Heart right ventricle (tissue), 16 donors: ENCODE results near the gene KCNT2. TPM values are rescaled to one million over a fixed set of nuclear protein-coding genes. Genes with fewer than 3 reads are reported as not detected.

Source experiments
- ATAC-seq, 8 donors: fragments of 200-7000 bp; cut with Tn5 transposase; one replicate each; pipeline ENCODE4 v1.9.1; 2020; ENCODE audit warnings: mild to moderate bottlenecking in 8 of 8, moderate library complexity in 8 of 8, moderate number of reproducible peaks in 1 of 8
- DNase-seq, 2 donors: peaks; one replicate each; pipeline ENCODE4 v3.0.0-alpha.2; 2020
- H3K27ac ChIP-seq, 10 donors: fragments of 200-600 bp; sonication (generic) in 2 of 10; one replicate each; pipeline versions ENCODE4 v1.5.0 to v1.8.0; 2020 to 2022; ENCODE audit warnings: mild to moderate bottlenecking in 3 of 10
- H3K27me3 ChIP-seq, 7 donors: fragments of 200-600 bp; one replicate each; pipeline ENCODE4 v1.8.0; 2021 to 2022; ENCODE audit warnings: mild to moderate bottlenecking in 2 of 7
- H3K36me3 ChIP-seq, 9 donors: fragments of 200-600 bp; sonication (generic) in 1 of 9; one replicate each; pipeline versions ENCODE4 v1.5.0 to v1.8.0; 2020 to 2022; ENCODE audit warnings: mild to moderate bottlenecking in 2 of 9
- H3K4me1 ChIP-seq, 9 donors: fragments of 200-600 bp; sonication (generic) in 1 of 9; one replicate each; pipeline versions ENCODE4 v1.5.0 to v1.8.0; 2020 to 2022; ENCODE audit warnings: mild to moderate bottlenecking in 4 of 9
- H3K4me3 ChIP-seq, 10 donors: fragments of 200-600 bp; sonication (generic) in 2 of 10; one replicate each; pipeline versions ENCODE4 v1.5.0 to v1.8.0; 2020 to 2022; ENCODE audit warnings: mild to moderate bottlenecking in 7 of 10, moderate library complexity in 2 of 10
- H3K9me3 ChIP-seq, 11 donors: fragments of 200-600 bp in 10 of 11; sonication (generic) in 2 of 11; one replicate each; pipeline versions ENCODE4 v1.5.0 to v1.8.0; 2013 to 2022; ENCODE audit warnings: mild to moderate bottlenecking in 2 of 11, control low read depth in 1 of 11, moderate library complexity in 1 of 11
- whole genome bisulfite sequencing, 2 donors: extraction: QIAGEN DNeasy Blood & Tissue Kit; methylation state at CpG; one replicate each; pipeline ENCODE4 v1.1.7; 2013; ENCODE audit warnings: inconsistent platforms in 1 of 2; 5-methylcytosine and 5-hydroxymethylcytosine counted together
- intact Hi-C, 10 donors: fragments of 100-400 bp; cut with DNase I; formaldehyde crosslinking; loops; one replicate each; pipeline versions ENCODE4 v1.11.1 to v1.14.2; 2022
- polyA plus RNA-seq, 2 donors: library from polyadenylated mRNA; stranded (reverse); fragments of 200-250 nt; gene quantifications; one replicate each; pipeline ENCODE4 v1.2.3, GENCODE V29; 2013
- total RNA-seq, 10 donors: library from RNA; stranded (reverse); fragmentation: NEBNext Ultra II Directional in 3 of 10; extraction: Animal tissue kit (Norgen Biotek cat#: 25700) in 3 of 10; gene quantifications; one replicate each; pipeline versions ENCODE4 v1.2.1 to v1.2.4, GENCODE V29; 2021 to 2023
- TF ChIP-seq, protein P1 (sequence below), 9 donors: fragments of 200-600 bp; sonication (generic) in 2 of 9; IDR thresholded peaks; one replicate each; pipeline versions ENCODE4 v1.5.0 to v1.8.0; 2021 to 2022; ENCODE audit warnings: antibody characterized with exemption in 9 of 9, mild to moderate bottlenecking in 5 of 9, moderate library complexity in 1 of 9
- donor health status: Arrhythmogenic right ventricular cardiomyopathy.
- donor health status: ischemic (EF 13 %, LVEDD 7.1; RV severe dilation, severe dysfunction).
- donor health status: healthy with polysubstance abuse.
- donor health status: DM: no; HTN: yes; CAD: no.
- donor health status: DM: no; HTN: no; CAD: no.
- donor health status: ischemic (EF 25% LVEDD 6.9; RV normal size, moderate dysfunction).
- donor health status: ischemic (EF 25% LVEDD 5.7; RV mildly dilated, moderate dysfunction).
- donor health status: healthy.
- donor health status: DM: yes; HTN: yes; CAD: no.
- donor health status: Ischemic cardiomyopathy.
- donor health status: ischemic (EF 35%, LVEDD 5.7; RV mildly dilated, moderate dysfunction).
- donor health status: nonischemic (EF 11% LVEDD 7.7; RV severe dilation, severe dysfunction).
- donor health status: DM: yes; HTN: yes; CAD: no.
- donor health status: PGD.
- donor health status: ischemic (EF 29% LVEDD 5.4; RV normal size, mild dysfunction).
- donor health status: nonischemic (EF 23%, LVEDD 6.1; RV moderate dilation, normal function).

The KCNT2 gene
- total and polyA plus RNA-seq, 12 donors = 0.26 to 1.1 (median 0.68) TPM

DNA sequence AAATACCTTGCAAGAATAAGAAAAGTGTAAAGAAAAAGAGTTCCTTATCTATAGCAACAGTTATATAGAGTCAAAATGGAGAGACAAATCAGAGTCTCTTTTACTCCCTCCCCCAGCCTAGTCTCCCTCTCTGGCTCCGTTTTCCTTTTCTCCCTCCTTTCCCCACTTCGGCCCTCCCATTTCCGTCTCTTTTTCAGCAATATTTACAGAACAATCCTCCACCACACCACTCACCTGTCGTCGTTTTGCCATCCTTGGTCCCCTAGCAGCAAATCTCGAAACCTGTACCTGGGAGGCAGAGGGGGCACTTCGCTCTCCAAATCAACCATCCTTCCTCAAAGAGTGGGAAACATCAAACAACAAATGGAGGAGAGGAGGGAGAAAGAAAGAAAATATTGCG lies 259 bp downstream of the KCNT2 start:
- H3K4me1 ChIP-seq = peaks cover 0 to 26% (median 5%) of the 10 kb centered on the region in 9 donors
- TF ChIP-seq, protein P1, sequence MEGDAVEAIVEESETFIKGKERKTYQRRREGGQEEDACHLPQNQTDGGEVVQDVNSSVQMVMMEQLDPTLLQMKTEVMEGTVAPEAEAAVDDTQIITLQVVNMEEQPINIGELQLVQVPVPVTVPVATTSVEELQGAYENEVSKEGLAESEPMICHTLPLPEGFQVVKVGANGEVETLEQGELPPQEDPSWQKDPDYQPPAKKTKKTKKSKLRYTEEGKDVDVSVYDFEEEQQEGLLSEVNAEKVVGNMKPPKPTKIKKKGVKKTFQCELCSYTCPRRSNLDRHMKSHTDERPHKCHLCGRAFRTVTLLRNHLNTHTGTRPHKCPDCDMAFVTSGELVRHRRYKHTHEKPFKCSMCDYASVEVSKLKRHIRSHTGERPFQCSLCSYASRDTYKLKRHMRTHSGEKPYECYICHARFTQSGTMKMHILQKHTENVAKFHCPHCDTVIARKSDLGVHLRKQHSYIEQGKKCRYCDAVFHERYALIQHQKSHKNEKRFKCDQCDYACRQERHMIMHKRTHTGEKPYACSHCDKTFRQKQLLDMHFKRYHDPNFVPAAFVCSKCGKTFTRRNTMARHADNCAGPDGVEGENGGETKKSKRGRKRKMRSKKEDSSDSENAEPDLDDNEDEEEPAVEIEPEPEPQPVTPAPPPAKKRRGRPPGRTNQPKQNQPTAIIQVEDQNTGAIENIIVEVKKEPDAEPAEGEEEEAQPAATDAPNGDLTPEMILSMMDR (IDR thresholded peaks at IDR 0.05) = no peak
- ATAC-seq (peak in 1 of 8 donors; percentile 44), DNase-seq (no peak)
- intact Hi-C loops = no loop called here
- no peaks in the 10 kb centered on the region for H3K36me3 ChIP-seq
- peaks cover 0 to 27% (median 4%) of the 10 kb centered on the region in 7 donors for H3K27me3 ChIP-seq
- no peaks in the 10 kb centered on the region for H3K9me3 ChIP-seq
- peak overlapping the region; percentile 26 to 66 (median 54) for H3K4me3 ChIP-seq
- H3K27ac ChIP-seq = peak overlapping the region in 9 of 10 donors; percentile 5 to 86 (median 75)
- WGBS, 2 donors = 0 to 1% methylated on average over 8 of the region's 8 CpGs

DNA sequence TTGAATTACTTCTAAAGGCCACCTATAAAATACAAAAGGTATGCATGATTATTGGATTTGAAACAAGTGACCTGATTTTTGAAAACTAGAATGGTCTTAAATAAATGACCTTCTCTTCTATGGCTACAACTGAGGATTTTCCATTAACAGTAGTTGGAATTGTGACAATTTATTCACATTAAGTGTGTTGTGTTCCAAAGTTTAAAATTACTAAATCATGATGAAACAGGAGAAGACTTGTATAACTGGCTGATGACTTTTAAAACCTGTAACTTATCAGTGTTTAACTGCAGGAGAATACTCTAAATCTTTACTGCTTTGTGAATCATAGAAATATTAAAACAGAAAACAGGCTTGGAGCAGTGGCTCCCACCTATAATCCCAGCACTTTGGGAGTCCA lies 4.6 kb downstream of the KCNT2 start:
- no peak for ATAC-seq
- Histone ChIP-seq H3K4me1 (peaks cover 0 to 16% (median 3%) of the 10 kb centered on the region in 9 donors), H3K9me3 (peaks cover 0 to 3% (median 0%) of the 10 kb centered on the region in 11 donors), H3K4me3 (no peak overlapping the region), H3K27ac (no peak overlapping the region), H3K27me3 (peaks cover 0 to 27% (median 4%) of the 10 kb centered on the region in 7 donors), H3K36me3 (no peaks in the 10 kb centered on the region)
- intact Hi-C loops = no loop called here
- TF ChIP-seq, protein P1 (IDR thresholded peaks at IDR 0.05) = no peak
- no peak for DNase-seq

DNA sequence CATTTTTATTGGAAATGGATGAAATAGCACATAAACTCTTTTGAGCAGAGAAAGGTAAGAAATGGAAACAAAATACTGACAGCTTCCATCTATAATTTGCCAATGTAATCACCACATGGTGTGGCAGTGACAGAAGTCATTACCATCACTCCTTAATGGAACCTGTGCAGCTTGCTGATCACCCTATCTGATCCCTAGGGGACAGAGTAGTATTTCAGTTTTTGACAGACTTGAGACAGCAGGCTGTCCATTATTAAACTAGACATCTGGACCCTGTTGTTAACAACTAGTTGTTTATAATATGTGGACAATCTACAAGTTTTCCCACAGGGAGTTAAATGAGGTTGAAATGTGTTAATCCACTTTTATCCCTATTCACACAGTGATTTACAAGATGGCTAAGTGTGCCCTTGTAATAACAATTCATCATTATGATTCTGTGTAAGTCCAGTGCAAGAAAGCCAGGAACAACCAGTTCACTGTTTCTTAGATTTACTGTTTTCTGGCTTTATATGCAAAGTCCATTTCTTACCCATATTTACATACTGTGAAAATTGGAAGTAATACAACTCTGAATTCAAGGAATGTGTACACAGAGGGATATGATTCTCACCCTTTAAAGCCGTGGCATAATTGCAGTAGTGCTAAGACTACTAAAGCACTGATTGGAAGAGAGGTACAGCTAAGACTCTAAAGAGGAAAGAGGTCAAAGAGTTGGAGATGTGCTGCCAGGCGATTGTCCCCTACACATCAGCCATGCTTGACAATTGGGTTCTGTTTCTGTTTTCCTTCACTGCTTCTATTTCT lies 9.1 kb downstream of the KCNT2 start:
- ATAC-seq (no peak), DNase-seq (no peak)
- Histone ChIP-seq H3K4me1 (no peaks in the 10 kb centered on the region), H3K36me3 (no peaks in the 10 kb centered on the region), H3K27me3 (no peaks in the 10 kb centered on the region), H3K4me3 (no peak overlapping the region), H3K9me3 (peaks cover 0 to 5% (median 0%) of the 10 kb centered on the region in 11 donors), H3K27ac (no peak overlapping the region)
- 65 to 69% methylated on average over 2 of the region's 2 CpGs for WGBS, 2 donors
- intact Hi-C loops = no loop called here
- TF ChIP-seq, protein P1 (IDR thresholded peaks at IDR 0.05) = no peak

DNA sequence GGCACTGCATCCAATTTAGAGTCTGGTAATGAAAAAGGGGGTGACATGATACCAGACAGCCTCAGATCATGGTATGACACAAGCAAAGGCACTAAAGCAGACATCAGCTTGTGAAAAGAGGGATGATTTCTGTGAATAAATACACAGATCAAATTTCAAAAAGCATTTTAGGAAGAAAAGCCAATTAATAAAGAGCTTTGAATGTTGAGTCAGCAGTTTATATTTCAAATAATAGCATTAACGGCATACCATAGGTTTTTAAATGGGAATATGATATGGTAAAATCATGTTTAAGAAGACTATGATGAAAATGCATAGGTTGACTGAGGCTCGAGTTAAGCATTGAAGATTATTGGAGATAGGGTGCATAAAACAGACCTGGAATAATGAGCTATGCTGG lies 13.5 kb downstream of the KCNT2 start:
- 89 to 91% methylated on average over 2 of the region's 2 CpGs for WGBS, 2 donors
- DNase-seq (no peak), ATAC-seq (no peak)
- intact Hi-C loops = no loop called here
- H3K27me3 ChIP-seq = no peaks in the 10 kb centered on the region
- no peak overlapping the region for H3K4me3 ChIP-seq
- H3K9me3 ChIP-seq = peaks cover 0 to 5% (median 0%) of the 10 kb centered on the region in 11 donors
- no peak overlapping the region for H3K27ac ChIP-seq
- TF ChIP-seq, protein P1 (IDR thresholded peaks at IDR 0.05) = no peak
- no peaks in the 10 kb centered on the region for H3K36me3 ChIP-seq
- H3K4me1 ChIP-seq = no peaks in the 10 kb centered on the region
